K562 (cell line): Measurements from ENCODE around the gene C11orf86. TPM values are rescaled to one million over a fixed set of nuclear protein-coding genes. Genes with fewer than 3 reads are reported as not detected.
A peak's percentile ranks its signal among the peaks of the same experiment; 100 is the strongest.

Source experiments
- ATAC-seq: fragments of 200-7000 bp; cut with Tn5 transposase; 3 replicates; pipeline ENCODE4 v1.9.1; 2020; ENCODE audit warnings: moderate library complexity
- BruUV-seq: library from RNA; stranded (reverse); fragments of 400-500 nt; replicated peaks from 2 replicates; lab custom pipeline; 2021; lab: Mats Ljungman, UMichigan
- CTCF ChIA-PET: fragments of 300-600 bp; formaldehyde crosslinking; extraction: SDS; loops from one replicate; lab custom pipeline; 2021; ENCODE audit warnings: low intra/inter-chr PET ratio; lab: Yijun Ruan, JAX
- POLR2A ChIA-PET: fragments of 300-600, 350-650 bp; sonication (Branson Sonifier 250); formaldehyde crosslinking; extraction: SDS; loops from one replicate; lab custom pipeline; 2021; ENCODE audit warnings: antibody characterized with exemption, inconsistent platforms; lab: Yijun Ruan, JAX
- DNase-seq, 4 experiments: peaks; one replicate each; pipeline versions ENCODE4 v3.0.0 to v3.0.0-alpha.2; 2011 to 2018; ENCODE audit warnings: low spot score in 3 of 4, mixed read lengths in 3 of 4; ENCODE audit errors: extremely low read depth in 1 of 4
- FAIRE-seq: peaks from 2 replicates; lab custom pipeline; 2011; peaks lifted over from hg19 to GRCh38; lab: Jason Lieb, UNC
- H2AFZ ChIP-seq: 2 replicates; pipeline ENCODE4 v1.6.0; 2011; ENCODE audit warnings: low read depth, low read length, control low read depth, inconsistent platforms
- H3K27ac ChIP-seq: fragments of 200-600 bp; 3 replicates; pipeline ENCODE4 v1.8.0; 2011; ENCODE audit warnings: low read depth, mild to moderate bottlenecking, control low read depth, inconsistent platforms, low read length, moderate library complexity, mixed read lengths; ENCODE audit errors: extremely low read depth
- H3K27me3 ChIP-seq, 2 experiments: fragments of 300-600 bp in 1 of 2; 2 replicates in 1 of 2; 3 replicates in 1 of 2; pipeline versions ENCODE4 v1.6.0 to v1.8.0; 2011; ENCODE audit warnings: inconsistent platforms in 2 of 2, low read length in 2 of 2, mild to moderate bottlenecking in 1 of 2, mixed read lengths in 1 of 2, moderate library complexity in 1 of 2; ENCODE audit not compliant: control insufficient read depth in 2 of 2, insufficient read depth in 2 of 2
- H3K36me3 ChIP-seq: fragments of 300-600 bp; 3 replicates; pipeline ENCODE4 v1.8.0; 2011; ENCODE audit warnings: mild to moderate bottlenecking, low read length, inconsistent platforms; ENCODE audit not compliant: control insufficient read depth, insufficient read depth
- H3K4me1 ChIP-seq, 2 experiments: fragments of 200-600 bp in 1 of 2; replicated peaks in 1 of 2; 2 replicates in 1 of 2; 3 replicates in 1 of 2; pipeline versions ENCODE4 v1.5.1 to v1.8.0; 2011; ENCODE audit warnings: inconsistent platforms in 2 of 2, low read length in 2 of 2, mild to moderate bottlenecking in 1 of 2, mixed read lengths in 1 of 2, moderate library complexity in 1 of 2; ENCODE audit not compliant: control insufficient read depth in 2 of 2, insufficient read depth in 2 of 2
- H3K4me2 ChIP-seq: 2 replicates; pipeline ENCODE4 v1.6.1; 2011; ENCODE audit warnings: low read length, control low read depth, inconsistent platforms, mixed read lengths; ENCODE audit not compliant: insufficient read depth
- H3K4me3 ChIP-seq: fragments of 200-600 bp; sonication (generic), shearing (Covaris generic); 2 replicates; pipeline ENCODE4 v1.5.1; 2016; ENCODE audit warnings: control low read depth, inconsistent platforms
- H3K79me2 ChIP-seq: fragments of 200-600 bp; 3 replicates; pipeline ENCODE4 v1.8.0; 2011; ENCODE audit warnings: low read length, inconsistent platforms; ENCODE audit not compliant: control insufficient read depth, insufficient read depth
- H3K9ac ChIP-seq, 2 experiments: 2 replicates each; pipeline versions ENCODE4 v1.6.0 to v1.6.1; 2011; ENCODE audit warnings: low read depth in 2 of 2, low read length in 2 of 2, control low read depth in 1 of 2, inconsistent platforms in 1 of 2, mild to moderate bottlenecking in 1 of 2, mixed read lengths in 1 of 2; ENCODE audit not compliant: insufficient read depth in 1 of 2
- H3K9me1 ChIP-seq: one replicate; pipeline ENCODE4 v1.6.0; 2011; ENCODE audit warnings: inconsistent platforms, mild to moderate bottlenecking, low read length, moderate library complexity; ENCODE audit not compliant: control insufficient read depth, insufficient read depth
- H3K9me3 ChIP-seq: replicated peaks from 2 replicates; pipeline ENCODE4 v1.5.1; 2011; ENCODE audit warnings: low read depth, low read length, inconsistent platforms; ENCODE audit not compliant: control insufficient read depth, insufficient read depth
- H4K20me1 ChIP-seq: replicated peaks from 2 replicates; pipeline ENCODE4 v1.6.1; 2011; ENCODE audit warnings: low read length, inconsistent platforms, mixed read lengths; ENCODE audit not compliant: control insufficient read depth, insufficient read depth
- E2F3 ChIP-seq: fragments of 250-450 bp; sonication (Bioruptor Pico); IDR thresholded peaks from 2 replicates; pipeline ENCODE4 v1.4.0; 2020; ENCODE audit warnings: mild to moderate bottlenecking
- FIP1L1 ChIP-seq: fragments of 200-400 bp; formaldehyde crosslinking; IDR thresholded peaks from 2 replicates; pipeline ENCODE4 v1.6.1; 2018; ENCODE audit warnings: mild to moderate bottlenecking, low read depth, low read length; ENCODE audit not compliant: poor library complexity, severe bottlenecking
- HOMEZ ChIP-seq: fragments of 250-450 bp; sonication (Bioruptor Pico); IDR thresholded peaks from 2 replicates; pipeline ENCODE4 v1.4.0; 2020; ENCODE audit warnings: mild to moderate bottlenecking, moderate library complexity
- MTA1 ChIP-seq: fragments of 450-650 bp; IDR thresholded peaks from 2 replicates; pipeline ENCODE4 v1.6.1; 2017; ENCODE audit warnings: borderline replicate concordance
- PHTF2 ChIP-seq: fragments of 250-450 bp; sonication (Bioruptor Pico); IDR thresholded peaks from 2 replicates; pipeline ENCODE4 v1.5.0; 2021; ENCODE audit warnings: mild to moderate bottlenecking
- SRF ChIP-seq, 2 experiments: fragments of 250-450, 450-650 bp in 1 of 2; sonication (Bioruptor Pico) in 1 of 2; sonication (generic) in 1 of 2; formaldehyde crosslinking; IDR thresholded peaks; 2 replicates each; pipeline versions ENCODE4 v1.5.0 to v1.5.1; 2020 to 2022; ENCODE audit warnings: mild to moderate bottlenecking in 1 of 2, missing genetic modification reagents in 1 of 2
- TAF9B ChIP-seq: fragments of 450-650 bp; IDR thresholded peaks from 2 replicates; pipeline ENCODE4 v1.6.1; 2018; ENCODE audit warnings: mild to moderate bottlenecking; ENCODE audit not compliant: partially characterized antibody
- TRIM24 ChIP-seq, 2 experiments: fragments of 450-650 bp; IDR thresholded peaks; 2 replicates each; pipeline ENCODE4 v1.6.1; 2016
- ZBED1 ChIP-seq: IDR thresholded peaks from 2 replicates; pipeline ENCODE4 v1.6.1; 2014
- ZKSCAN8 ChIP-seq: fragments of 200-800 bp; sonication (Bioruptor generic); IDR thresholded peaks from 2 replicates; pipeline ENCODE4 v1.6.1; 2016; ENCODE audit warnings: missing genetic modification characterization, missing compliant biosample characterization
- WGBS: fragments of 100-300 bp; shearing (Covaris generic); methylation state at CpG from one replicate; pipeline ENCODE4 v1.1.6; 2016; ENCODE audit warnings: low coverage, mixed read lengths; ENCODE audit not compliant: insufficient coverage; ENCODE audit errors: missing lambda C conversion rate; 5-methylcytosine and 5-hydroxymethylcytosine counted together
- in situ Hi-C: fragments of 300-500 bp; cut with MboI; formaldehyde crosslinking; loops from 4 replicates; pipeline ENCODE4 v1.15.0; 2018; ENCODE audit warnings: inconsistent platforms, mixed read lengths
- intact Hi-C: fragments of 100-400 bp; cut with micrococcal nuclease; formaldehyde crosslinking; loops from 2 replicates; pipeline ENCODE4 v1.14.2; 2022
- polyA plus RNA-seq, 8 experiments: library from polyadenylated mRNA; depleted of rRNA in 4 of 8; stranded (reverse) in 5 of 8; unstranded in 3 of 8; fragments of >200 nt; fragmentation: Nextera tagmentation in 2 of 8; fragmentation: Illumina TruSeq in 1 of 8; extraction: Ambion mirVana in 2 of 8; extraction: Trizol in 1 of 8; gene quantifications; 2 replicates each; pipeline versions ENCODE4 v1.2.1 to v1.2.3, GENCODE V29; 2011 to 2014; ENCODE audit warnings: inconsistent platforms in 1 of 8, missing spikeins in 1 of 8
- total RNA-seq, 7 experiments: library from RNA; depleted of rRNA in 6 of 7; stranded (reverse); fragments of >200 nt in 6 of 7; fragmentation: Illumina TruSeq in 2 of 7; extraction: Trizol in 2 of 7; gene quantifications; 2 replicates each; pipeline versions ENCODE4 v1.2.1 to v1.2.3, GENCODE V29; 2011 to 2021; ENCODE audit warnings: low replicate concordance in 1 of 7

The C11orf86 gene
- total and polyA plus RNA-seq, 9 of the 15 experiments (the other 6 are each of a cell fraction or from before 2014, with no cell fraction given): not detected

- Histone ChIP-seq H3K9me3 (no peaks in the 10 kb centered on the region), H4K20me1 (no peaks in the 10 kb centered on the region), H3K27ac (no peak overlapping the region)
- POLR2A ChIA-PET: interaction anchor here (1.2 kb wide), 1 partner anchor 27 kb away, joined by 3 read pairs; no protein-coding TSS in a partner anchor
- no peak for TF ChIP-seq ZBED1
- no peak for TF ChIP-seq SRF (CRISPR knock-in tag; IDR thresholded peaks at IDR 0.05)
- no peak for TF ChIP-seq E2F3 (CRISPR knock-in tag)
- TF ChIP-seq MTA1: no peak
- TF ChIP-seq FIP1L1: no peak
- no peak for TF ChIP-seq TRIM24 (IDR thresholded peaks at IDR 0.05)
- no peak for TF ChIP-seq HOMEZ (CRISPR knock-in tag)
- no peak for TF ChIP-seq PHTF2 (CRISPR knock-in tag)
- TF ChIP-seq ZKSCAN8: no peak
- no peak for TF ChIP-seq TAF9B
- TF ChIP-seq, all 486 proteins: peak for 0
- no peak overlapping the region for H3K4me2 ChIP-seq
- FAIRE-seq (no peak), ATAC-seq (no peak), DNase-seq (no peak)
- in situ Hi-C loops: loop anchor here (5.0 kb wide), 1 partner anchor 127 kb away; no protein-coding TSS in a partner anchor
- H3K79me2 ChIP-seq: no peaks in the 10 kb centered on the region
- H3K36me3 ChIP-seq: no peaks in the 10 kb centered on the region
- 0 out of 4 replicates have a peak overlapping the region, but pooled peaks of 1 of the 2 experiments have one; percentile 33 for H3K9ac ChIP-seq
- WGBS: 63% methylated on average over 2 of the region's 2 CpGs
- H3K4me1 ChIP-seq: peaks cover 2 to 18% of the 10 kb centered on the region in 2 experiments; a peak in 4 of 5 replicates
- no TSS peak for BruUV-seq
- intact Hi-C loops: loop anchor here (5.0 kb wide), 2 partner anchors 87 to 137 kb away; partner anchors contain the start of gene RCE1
- peak overlapping the region; percentile 46 for H2AFZ ChIP-seq
- H3K27me3 ChIP-seq: no peaks in the 10 kb centered on the region
- CTCF ChIA-PET: interaction anchor here (0.7 kb wide), 1 partner anchor 130 kb away, joined by 4 read pairs; no protein-coding TSS in a partner anchor
- no peaks in the 10 kb centered on the region for H3K9me1 ChIP-seq
- no peak overlapping the region for H3K4me3 ChIP-seq
Observed at GRCh38 chr11:66979336-66979980, 4.4 kb downstream of the C11orf86 start.
